Osteocyte (in vitro differentiated cells): ENCODE data around the gene TMEM89. TPM values are rescaled to one million over a fixed set of nuclear protein-coding genes. Genes with fewer than 3 reads are reported as not detected.

Experiments used
- DNase-seq: peaks from one replicate; pipeline ENCODE4 v3.0.0; 2021; ENCODE audit warnings: mixed read lengths; ENCODE audit not compliant: unreplicated experiment; ENCODE audit errors: extremely low spot score
- H3K27ac Mint-ChIP-seq: one replicate; pipeline ENCODE4 v1.8.0; 2021; ENCODE audit warnings: mild to moderate bottlenecking, mixed read lengths; ENCODE audit not compliant: unreplicated experiment
- H3K27me3 Mint-ChIP-seq: one replicate; pipeline ENCODE4 v1.8.0; 2021; ENCODE audit warnings: mixed read lengths; ENCODE audit not compliant: unreplicated experiment
- H3K36me3 Mint-ChIP-seq: one replicate; pipeline ENCODE4 v1.8.0; 2021; ENCODE audit warnings: mixed read lengths; ENCODE audit not compliant: unreplicated experiment
- H3K4me1 Mint-ChIP-seq: one replicate; pipeline ENCODE4 v1.8.0; 2021; ENCODE audit warnings: mixed read lengths; ENCODE audit not compliant: unreplicated experiment
- H3K4me3 Mint-ChIP-seq: one replicate; pipeline ENCODE4 v1.8.0; 2021; ENCODE audit warnings: mild to moderate bottlenecking, moderate library complexity, mixed read lengths; ENCODE audit not compliant: unreplicated experiment
- H3K9me3 Mint-ChIP-seq: one replicate; pipeline ENCODE4 v1.8.0; 2021; ENCODE audit warnings: mixed read lengths; ENCODE audit not compliant: unreplicated experiment
- CTCF ChIP-seq: fragments of 200-600 bp; sonication (generic); IDR thresholded peaks from 2 replicates; pipeline ENCODE4 v1.5.0; 2021; ENCODE audit warnings: antibody characterized with exemption, mild to moderate bottlenecking, moderate library complexity
- total RNA-seq: library from RNA; stranded (reverse); gene quantifications from 2 replicates; pipeline ENCODE4 v1.2.1, GENCODE V29; 2021

TMEM89 gene
- total RNA-seq, 1 donor from 2014 or later: not detected

- Mint-ChIP-seq H3K36me3 (peaks cover 43% of the 10 kb centered on the region), H3K9me3 (no peaks in the 10 kb centered on the region), H3K4me3 (no peak overlapping the region), H3K27ac (peak overlapping the region; percentile 95), H3K27me3 (no peaks in the 10 kb centered on the region), H3K4me1 (peaks cover 56% of the 10 kb centered on the region)
- TF ChIP-seq CTCF: no peak
- DNase-seq: no peak
Observed at GRCh38 chr3:48599509-48600285, 21.9 kb downstream of the TMEM89 start.

GRCh38 chr3:48599077-48599501 is 22.5 kb downstream of the TMEM89 start:
- Mint-ChIP-seq H3K36me3 (peaks cover 38% of the 10 kb centered on the region), H3K27me3 (no peaks in the 10 kb centered on the region), H3K4me1 (peaks cover 61% of the 10 kb centered on the region), H3K9me3 (no peaks in the 10 kb centered on the region), H3K4me3 (peak overlapping the region; percentile 51), H3K27ac (peak overlapping the region; percentile 95)
- DNase-seq: no peak
- TF ChIP-seq CTCF: no peak

- DNase-seq: peak; percentile 96
- Mint-ChIP-seq H3K4me1 (peaks cover 61% of the 10 kb centered on the region), H3K36me3 (peaks cover 33% of the 10 kb centered on the region), H3K4me3 (peak overlapping the region; percentile 51), H3K27me3 (no peaks in the 10 kb centered on the region), H3K9me3 (no peaks in the 10 kb centered on the region), H3K27ac (peak overlapping the region; percentile 95)
- TF ChIP-seq CTCF: peak; percentile 23
Observed at GRCh38 chr3:48598323-48599076, 23.1 kb downstream of the TMEM89 start.

- H3K4me1 Mint-ChIP-seq: peaks cover 61% of the 10 kb centered on the region
- no peak overlapping the region for H3K4me3 Mint-ChIP-seq
Observed at GRCh38 chr3:48597408-48597800, 24.2 kb downstream of the TMEM89 start.

More at GRCh38 chr3:48597408-48597800, 24.2 kb downstream of the TMEM89 start:
- no peak for DNase-seq
- no peak for TF ChIP-seq CTCF
- no peaks in the 10 kb centered on the region for H3K9me3 Mint-ChIP-seq
- H3K36me3 Mint-ChIP-seq: peaks cover 26% of the 10 kb centered on the region
- no peaks in the 10 kb centered on the region for H3K27me3 Mint-ChIP-seq
- peak overlapping the region; percentile 95 for H3K27ac Mint-ChIP-seq
